Measurements from ENCODE around the gene GSN.

The GSN gene

GRCh38 chr9:121336665-121337064 lies 68.7 kb downstream of the GSN start:
- no peaks in the 10 kb centered on the region for H4K20me1 ChIP-seq (ENCODE audit: insufficient read depth)
- H2AFZ ChIP-seq (ENCODE audit: low read depth) = no peak overlapping the region
- H3K36me3 ChIP-seq (ENCODE audit: insufficient read depth) = no peaks in the 10 kb centered on the region
- H3K27ac ChIP-seq = no peak overlapping the region
- no peak overlapping the region for H3K9ac ChIP-seq
- peaks cover 25% of the 10 kb centered on the region for H3K4me1 ChIP-seq (ENCODE audit: low read depth, poor library complexity, severe bottlenecking)
- no peak overlapping the region for H3K4me2 ChIP-seq
- no peak for TF ChIP-seq CTCF (conservative IDR thresholded peaks at IDR 0.05; ENCODE audit: low read depth, low read length)
- no peaks in the 10 kb centered on the region for H3K27me3 ChIP-seq (ENCODE audit: insufficient read depth, low read depth)
- no peaks in the 10 kb centered on the region for H3K79me2 ChIP-seq (ENCODE audit: insufficient read depth, low read depth)
- H3K4me3 ChIP-seq (IDR thresholded peaks at IDR 0.05; ENCODE audit: insufficient read depth, low read depth, low read length) = no peak overlapping the region

GRCh38 chr9:121339437-121339836 lies 71.5 kb downstream of the GSN start:
- peaks cover 52% of the 10 kb centered on the region for H3K4me1 ChIP-seq (ENCODE audit: low read depth, poor library complexity, severe bottlenecking)
- H3K4me3 ChIP-seq (IDR thresholded peaks at IDR 0.05; ENCODE audit: insufficient read depth, low read depth, low read length) = no peak overlapping the region
- H4K20me1 ChIP-seq (ENCODE audit: insufficient read depth) = no peaks in the 10 kb centered on the region
- H3K36me3 ChIP-seq (ENCODE audit: insufficient read depth) = no peaks in the 10 kb centered on the region
- H2AFZ ChIP-seq (ENCODE audit: low read depth) = no peak overlapping the region
- H3K9ac ChIP-seq = no peak overlapping the region
- no peaks in the 10 kb centered on the region for H3K79me2 ChIP-seq (ENCODE audit: insufficient read depth, low read depth)
- H3K27ac ChIP-seq = no peak overlapping the region
- no peaks in the 10 kb centered on the region for H3K27me3 ChIP-seq (ENCODE audit: insufficient read depth, low read depth)
- H3K4me2 ChIP-seq = no peak overlapping the region
- no peak for TF ChIP-seq CTCF (conservative IDR thresholded peaks at IDR 0.05; ENCODE audit: low read depth, low read length)

- Histone ChIP-seq H3K4me2 (peak overlapping the region; percentile 52; the same call in 1 of the 2 replicates), H4K20me1 (ENCODE audit: insufficient read depth) (peaks cover 4% of the 10 kb centered on the region; the same call in 1 of the 2 replicates), H3K79me2 (ENCODE audit: insufficient read depth, low read depth) (no peaks in the 10 kb centered on the region), H3K36me3 (ENCODE audit: insufficient read depth) (no peaks in the 10 kb centered on the region), H3K4me3 (IDR thresholded peaks at IDR 0.05; ENCODE audit: insufficient read depth, low read depth, low read length) (no peak overlapping the region), H3K4me1 (ENCODE audit: low read depth, poor library complexity, severe bottlenecking) (peaks cover 66% of the 10 kb centered on the region), H3K9ac (no peak overlapping the region), H3K27me3 (ENCODE audit: insufficient read depth, low read depth) (no peaks in the 10 kb centered on the region), H3K27ac (no peak overlapping the region; the same call in 1 of the 2 replicates), H2AFZ (ENCODE audit: low read depth) (no peak overlapping the region)
- TF ChIP-seq CTCF (conservative IDR thresholded peaks at IDR 0.05; ENCODE audit: low read depth, low read length) = no peak
Measured at GRCh38 chr9:121340676-121341392, 72.9 kb downstream of the GSN start.

- no peak overlapping the region for H3K9ac ChIP-seq
- peak overlapping the region; percentile 55 for H3K4me2 ChIP-seq
- H3K36me3 ChIP-seq (ENCODE audit: insufficient read depth) = no peaks in the 10 kb centered on the region
- no peaks in the 10 kb centered on the region for H3K27me3 ChIP-seq (ENCODE audit: insufficient read depth, low read depth)
- H4K20me1 ChIP-seq (ENCODE audit: insufficient read depth) = peaks cover 4% of the 10 kb centered on the region; the same call in 1 of the 2 replicates
- peak overlapping the region; percentile 59; the same call in 1 of the 2 replicates for H3K27ac ChIP-seq
- no peak overlapping the region for H2AFZ ChIP-seq (ENCODE audit: low read depth)
- no peak overlapping the region for H3K4me3 ChIP-seq (IDR thresholded peaks at IDR 0.05; ENCODE audit: insufficient read depth, low read depth, low read length)
- no peak for TF ChIP-seq CTCF (conservative IDR thresholded peaks at IDR 0.05; ENCODE audit: low read depth, low read length)
- peaks cover 69% of the 10 kb centered on the region for H3K4me1 ChIP-seq (ENCODE audit: low read depth, poor library complexity, severe bottlenecking)
- H3K79me2 ChIP-seq (ENCODE audit: insufficient read depth, low read depth) = no peaks in the 10 kb centered on the region
Measured at GRCh38 chr9:121344184-121344583, 76.2 kb downstream of the GSN start.

All from KMS-11 (cell line).